Neuronal stem cell (in vitro differentiated cells): Measurements from ENCODE around the gene REL.

Source experiments
- DNase-seq: peaks from one replicate; pipeline ENCODE4 v3.0.0-alpha.2; 2013; ENCODE audit warnings: low spot score
- H2AFZ ChIP-seq: one replicate; pipeline ENCODE4 v1.6.1; 2013; ENCODE audit warnings: mild to moderate bottlenecking, low read length, inconsistent platforms
- H2AK5ac ChIP-seq: 2 replicates; pipeline ENCODE4 v1.6.1; 2013; ENCODE audit warnings: low read depth, mild to moderate bottlenecking, inconsistent platforms, low read length, moderate library complexity, mixed read lengths
- H2BK120ac ChIP-seq: 2 replicates; pipeline ENCODE4 v1.6.1; 2013; ENCODE audit warnings: low read depth, mild to moderate bottlenecking, inconsistent platforms, low read length, moderate library complexity, mixed read lengths
- H2BK12ac ChIP-seq: one replicate; pipeline ENCODE4 v1.6.1; 2013; ENCODE audit warnings: low read length, inconsistent platforms
- H2BK15ac ChIP-seq: 2 replicates; pipeline ENCODE4 v1.6.1; 2013; ENCODE audit warnings: mild to moderate bottlenecking, low read length, inconsistent platforms, mixed read lengths
- H2BK5ac ChIP-seq: one replicate; pipeline ENCODE4 v1.6.1; 2013; ENCODE audit warnings: inconsistent platforms, mild to moderate bottlenecking, low read length, moderate library complexity
- H3K14ac ChIP-seq: one replicate; pipeline ENCODE4 v1.6.1; 2013; ENCODE audit warnings: low read length, inconsistent platforms
- H3K18ac ChIP-seq: 2 replicates; pipeline ENCODE4 v1.6.1; 2013; ENCODE audit warnings: low read length, inconsistent platforms
- H3K23ac ChIP-seq: 2 replicates; pipeline ENCODE4 v1.6.1; 2013; ENCODE audit warnings: low read depth, mild to moderate bottlenecking, mixed read lengths, low read length, inconsistent platforms; ENCODE audit not compliant: poor library complexity
- H3K27ac ChIP-seq: replicated peaks from 3 replicates; pipeline ENCODE4 v1.5.1; 2013; ENCODE audit warnings: low read length, inconsistent platforms
- H3K27me3 ChIP-seq, 3 experiments: 2 replicates each; pipeline ENCODE4 v1.6.1; 2013; ENCODE audit warnings: low read length in 3 of 3, mild to moderate bottlenecking in 2 of 3, inconsistent platforms in 1 of 3, low read depth in 1 of 3, mixed read lengths in 1 of 3, moderate library complexity in 1 of 3; ENCODE audit not compliant: control insufficient read depth in 3 of 3, insufficient read depth in 3 of 3
- H3K36me3 ChIP-seq, 2 donors: replicated peaks in 1 of 2; 2 replicates each; pipeline ENCODE4 v1.6.1; 2013; ENCODE audit warnings: low read length in 2 of 2; ENCODE audit not compliant: control insufficient read depth in 2 of 2, insufficient read depth in 2 of 2
- H3K4ac ChIP-seq: 2 replicates; pipeline ENCODE4 v1.6.1; 2013; ENCODE audit warnings: inconsistent platforms, mild to moderate bottlenecking, low read length, moderate library complexity
- H3K4me1 ChIP-seq, 2 donors: 1 replicate in 1 of 2; 2 replicates in 1 of 2; pipeline ENCODE4 v1.6.1; 2013; ENCODE audit warnings: low read length in 2 of 2, low read depth in 1 of 2; ENCODE audit not compliant: control insufficient read depth in 2 of 2, insufficient read depth in 1 of 2
- H3K4me2 ChIP-seq: one replicate; pipeline ENCODE4 v1.6.1; 2013; ENCODE audit warnings: mild to moderate bottlenecking, low read length, inconsistent platforms; ENCODE audit not compliant: insufficient read depth, poor library complexity, severe bottlenecking
- H3K4me3 ChIP-seq, 2 donors: 2 replicates each; pipeline ENCODE4 v1.5.1; 2013; ENCODE audit warnings: low read length in 2 of 2, mild to moderate bottlenecking in 2 of 2, inconsistent platforms in 1 of 2, moderate library complexity in 1 of 2
- H3K79me1 ChIP-seq: one replicate; pipeline ENCODE4 v1.6.1; 2013; ENCODE audit warnings: low read depth, mild to moderate bottlenecking, inconsistent platforms, low read length, moderate library complexity
- H3K9ac ChIP-seq: one replicate; pipeline ENCODE4 v1.6.1; 2013; ENCODE audit warnings: mild to moderate bottlenecking, low read depth, low read length, inconsistent platforms; ENCODE audit not compliant: poor library complexity
- H3K9me3 ChIP-seq, 2 donors: replicated peaks in 1 of 2; 2 replicates each; pipeline versions ENCODE3 to v1.6.1; 2013; ENCODE audit warnings: low read length in 2 of 2, mild to moderate bottlenecking in 2 of 2, inconsistent platforms in 1 of 2, low read depth in 1 of 2, mixed read lengths in 1 of 2, moderate library complexity in 1 of 2; ENCODE audit not compliant: control insufficient read depth in 2 of 2, insufficient read depth in 1 of 2
- H4K8ac ChIP-seq: one replicate; pipeline ENCODE4 v1.6.1; 2013; ENCODE audit warnings: low read depth, mild to moderate bottlenecking, inconsistent platforms, low read length, moderate library complexity
- H4K91ac ChIP-seq: one replicate; pipeline ENCODE4 v1.6.1; 2013; ENCODE audit warnings: low read length, low read depth, mild to moderate bottlenecking, inconsistent platforms; ENCODE audit not compliant: poor library complexity
- WGBS, 2 donors: extraction: QIAGEN DNeasy Blood & Tissue Kit; methylation state at CpG; one replicate each; pipeline ENCODE4 v1.1.7; 2013; ENCODE audit warnings: missing lambda C conversion rate in 2 of 2, mixed read lengths in 1 of 2; ENCODE audit not compliant: insufficient read length in 2 of 2, insufficient replicate concordance in 1 of 2; ENCODE audit errors: extremely low coverage in 2 of 2; 5-methylcytosine and 5-hydroxymethylcytosine counted together

REL gene

DNA sequence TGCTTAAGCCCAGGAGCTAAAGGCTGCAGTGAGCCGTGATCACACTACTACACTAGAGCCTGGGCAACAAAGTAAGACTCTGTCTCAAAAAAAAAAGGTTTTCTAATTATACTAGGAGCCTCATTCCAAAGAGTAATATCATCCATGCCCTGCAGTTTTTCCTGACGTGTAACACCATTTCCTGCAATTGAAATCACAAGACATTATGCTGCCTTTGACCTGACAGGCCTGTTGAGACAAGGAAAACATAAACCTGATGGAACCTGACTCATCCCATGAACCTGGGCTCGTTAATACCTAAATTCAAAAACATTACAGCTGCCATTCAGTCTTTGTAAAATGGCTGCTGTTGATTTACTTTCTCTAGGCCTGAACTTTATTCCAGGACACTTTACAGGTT is 77.4 kb downstream of the REL start:
- peaks cover 0 to 2% of the 10 kb centered on the region in 2 donors for H3K9me3 ChIP-seq
- no peak overlapping the region for H3K18ac ChIP-seq
- no peak overlapping the region for H3K4me2 ChIP-seq
- no peaks in the 10 kb centered on the region for H3K4me1 ChIP-seq
- no peak overlapping the region for H2BK12ac ChIP-seq
- H4K8ac ChIP-seq, result no peak overlapping the region
- H2AK5ac ChIP-seq, result no peak overlapping the region
- no peak overlapping the region for H3K4ac ChIP-seq
- WGBS, 2 donors, result no CpG with 5 or more reads among the region's 3 CpGs
- no peak overlapping the region for H2BK120ac ChIP-seq
- no peak for DNase-seq
- no peak overlapping the region for H2AFZ ChIP-seq
- H3K27me3 ChIP-seq, result no peaks in the 10 kb centered on the region
- H3K4me3 ChIP-seq, result no peak overlapping the region
- H3K14ac ChIP-seq, result no peak overlapping the region
- H2BK5ac ChIP-seq, result no peak overlapping the region
- no peak overlapping the region for H4K91ac ChIP-seq
- H3K9ac ChIP-seq, result no peak overlapping the region
- H3K23ac ChIP-seq, result no peak overlapping the region
- H2BK15ac ChIP-seq, result no peak overlapping the region
- H3K27ac ChIP-seq, result no peak overlapping the region
- peaks cover 0 to 4% of the 10 kb centered on the region in 2 donors for H3K36me3 ChIP-seq
- peaks cover 2% of the 10 kb centered on the region for H3K79me1 ChIP-seq

DNA sequence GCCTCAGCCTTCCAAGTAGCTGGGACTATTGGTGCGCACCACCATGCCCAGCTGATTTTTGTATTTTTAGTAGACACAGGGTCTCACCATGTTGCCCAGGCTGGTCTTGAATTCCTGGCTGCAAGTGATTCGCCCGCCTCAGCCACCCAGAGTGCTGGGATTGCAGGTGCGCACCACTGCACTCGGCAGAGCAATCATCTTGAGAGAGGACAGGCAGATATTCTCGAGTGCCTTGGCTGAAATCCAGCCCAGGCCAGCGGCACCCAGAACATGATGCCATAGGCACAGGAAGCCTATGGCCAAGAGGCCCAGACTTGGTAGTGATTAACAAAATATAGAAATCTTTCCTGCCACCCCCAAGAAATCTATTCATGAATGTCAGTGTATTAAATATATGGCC is 78.1 kb downstream of the REL start:
- Histone ChIP-seq H2BK120ac (no peak overlapping the region), H2AFZ (no peak overlapping the region), H3K9ac (no peak overlapping the region), H3K4me3 (no peak overlapping the region), H3K4me2 (no peak overlapping the region), H2BK12ac (no peak overlapping the region), H3K27me3 (no peaks in the 10 kb centered on the region), H2BK5ac (no peak overlapping the region), H4K8ac (no peak overlapping the region), H3K9me3 (peaks cover 0 to 2% of the 10 kb centered on the region in 2 donors), H3K36me3 (no peaks in the 10 kb centered on the region), H3K23ac (no peak overlapping the region), H3K79me1 (peaks cover 2% of the 10 kb centered on the region), H3K18ac (peak overlapping the region; percentile 28), H3K4me1 (no peaks in the 10 kb centered on the region), H2BK15ac (no peak overlapping the region), H3K4ac (no peak overlapping the region), H3K27ac (no peak overlapping the region), H2AK5ac (no peak overlapping the region), H3K14ac (no peak overlapping the region), H4K91ac (no peak overlapping the region)
- DNase-seq, result no peak
- no CpG with 5 or more reads among the region's 7 CpGs for WGBS, 2 donors

DNA sequence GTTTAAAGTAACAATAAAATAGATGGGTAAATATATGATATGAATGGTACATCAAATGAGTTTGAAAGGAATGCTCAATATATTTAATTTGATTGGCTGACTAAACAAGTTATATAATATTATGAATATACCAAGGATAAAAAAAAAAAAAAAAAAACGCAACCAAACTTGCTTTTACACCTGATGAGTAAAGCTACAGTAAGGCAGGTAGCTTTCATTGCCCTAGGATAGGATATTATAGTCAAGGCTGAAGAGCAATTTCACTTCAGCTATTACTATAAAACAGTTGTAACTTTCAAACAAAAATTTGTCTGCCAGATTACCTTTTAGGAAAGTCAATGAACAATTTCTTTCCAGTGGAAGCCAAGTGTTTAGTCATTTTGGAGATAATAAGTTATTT is 79.3 kb downstream of the REL start:
- Histone ChIP-seq H2BK15ac (no peak overlapping the region), H2BK120ac (no peak overlapping the region), H3K4me3 (no peak overlapping the region), H3K9ac (no peak overlapping the region), H3K27ac (no peak overlapping the region), H3K4ac (no peak overlapping the region), H3K14ac (no peak overlapping the region), H3K27me3 (no peaks in the 10 kb centered on the region), H4K91ac (no peak overlapping the region), H2BK5ac (no peak overlapping the region), H2BK12ac (no peak overlapping the region), H3K9me3 (peaks cover 0 to 2% of the 10 kb centered on the region in 2 donors), H2AK5ac (no peak overlapping the region), H3K36me3 (no peaks in the 10 kb centered on the region), H3K18ac (no peak overlapping the region), H4K8ac (no peak overlapping the region), H3K4me1 (no peaks in the 10 kb centered on the region), H3K23ac (no peak overlapping the region), H2AFZ (no peak overlapping the region), H3K4me2 (no peak overlapping the region), H3K79me1 (peaks cover 2% of the 10 kb centered on the region)
- no peak for DNase-seq
- no CpG with 5 or more reads among the region's 1 CpG for WGBS, 2 donors

DNA sequence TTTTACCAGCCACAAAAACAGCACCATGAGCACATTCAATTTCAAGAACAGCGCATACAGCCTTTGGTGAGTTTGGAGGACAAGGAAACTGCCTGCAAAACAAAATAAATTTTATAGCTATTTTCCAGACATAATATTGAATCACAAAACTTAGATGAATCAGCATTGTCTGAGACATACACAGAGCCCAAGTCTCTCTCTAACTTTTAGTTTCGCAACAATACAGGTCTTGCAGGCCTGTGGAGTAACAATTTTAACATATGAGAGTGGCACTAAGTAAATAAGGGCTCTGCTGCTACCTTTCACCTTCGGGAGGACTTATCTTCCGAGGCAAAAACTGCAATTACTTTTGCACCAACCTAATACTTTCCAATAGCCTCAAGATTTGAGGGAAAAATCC is 80.1 kb downstream of the REL start:
- no CpG with 5 or more reads among the region's 4 CpGs for WGBS, 2 donors
- H3K27me3 ChIP-seq, result no peaks in the 10 kb centered on the region

More for the DNA sequence above, 80.1 kb downstream of the REL start:
- H2BK15ac ChIP-seq, result no peak overlapping the region
- no peak overlapping the region for H2AK5ac ChIP-seq
- H2BK120ac ChIP-seq, result no peak overlapping the region
- H3K9ac ChIP-seq, result no peak overlapping the region
- no peak overlapping the region for H3K4ac ChIP-seq
- H3K36me3 ChIP-seq, result no peaks in the 10 kb centered on the region
- H3K27ac ChIP-seq, result no peak overlapping the region
- H2BK12ac ChIP-seq, result no peak overlapping the region
- no peak overlapping the region for H3K4me3 ChIP-seq
- H3K4me2 ChIP-seq, result no peak overlapping the region
- no peaks in the 10 kb centered on the region for H3K4me1 ChIP-seq
- no peak overlapping the region for H2BK5ac ChIP-seq
- H4K91ac ChIP-seq, result no peak overlapping the region
- H3K79me1 ChIP-seq, result peaks cover 2% of the 10 kb centered on the region
- no peak overlapping the region for H4K8ac ChIP-seq
- H3K14ac ChIP-seq, result no peak overlapping the region
- H3K23ac ChIP-seq, result no peak overlapping the region
- H2AFZ ChIP-seq, result no peak overlapping the region
- H3K9me3 ChIP-seq, result peaks cover 0 to 2% of the 10 kb centered on the region in 2 donors
- no peak overlapping the region for H3K18ac ChIP-seq
- DNase-seq, result no peak
